Vagina (tissue), 2 donors: ENCODE results near the gene TCF3.

Source experiments
- POLR2A ChIP-seq, 2 donors: fragments of 450-650 bp; IDR thresholded peaks; one replicate each; pipeline ENCODE4 v1.6.1; 2017; ENCODE audit warnings: antibody characterized with exemption in 2 of 2, mild to moderate bottlenecking in 2 of 2, moderate library complexity in 2 of 2
- TF ChIP-seq, protein P1 (sequence below), 3 experiments: fragments of 450-650 bp in 2 of 3; fragments of 200-600 bp in 1 of 3; sonication (generic) in 1 of 3; IDR thresholded peaks; one replicate each; pipeline ENCODE4 v1.5.1; 2017 to 2019; ENCODE audit warnings: antibody characterized with exemption in 3 of 3, mild to moderate bottlenecking in 2 of 3, moderate library complexity in 2 of 3

- TF ChIP-seq, protein P1, sequence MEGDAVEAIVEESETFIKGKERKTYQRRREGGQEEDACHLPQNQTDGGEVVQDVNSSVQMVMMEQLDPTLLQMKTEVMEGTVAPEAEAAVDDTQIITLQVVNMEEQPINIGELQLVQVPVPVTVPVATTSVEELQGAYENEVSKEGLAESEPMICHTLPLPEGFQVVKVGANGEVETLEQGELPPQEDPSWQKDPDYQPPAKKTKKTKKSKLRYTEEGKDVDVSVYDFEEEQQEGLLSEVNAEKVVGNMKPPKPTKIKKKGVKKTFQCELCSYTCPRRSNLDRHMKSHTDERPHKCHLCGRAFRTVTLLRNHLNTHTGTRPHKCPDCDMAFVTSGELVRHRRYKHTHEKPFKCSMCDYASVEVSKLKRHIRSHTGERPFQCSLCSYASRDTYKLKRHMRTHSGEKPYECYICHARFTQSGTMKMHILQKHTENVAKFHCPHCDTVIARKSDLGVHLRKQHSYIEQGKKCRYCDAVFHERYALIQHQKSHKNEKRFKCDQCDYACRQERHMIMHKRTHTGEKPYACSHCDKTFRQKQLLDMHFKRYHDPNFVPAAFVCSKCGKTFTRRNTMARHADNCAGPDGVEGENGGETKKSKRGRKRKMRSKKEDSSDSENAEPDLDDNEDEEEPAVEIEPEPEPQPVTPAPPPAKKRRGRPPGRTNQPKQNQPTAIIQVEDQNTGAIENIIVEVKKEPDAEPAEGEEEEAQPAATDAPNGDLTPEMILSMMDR (IDR thresholded peaks at IDR 0.05), result no peak
- TF ChIP-seq POLR2A (IDR thresholded peaks at IDR 0.05), result no peak
Observed at GRCh38 chr19:1561236-1561842, 91.1 kb downstream of the TCF3 start.
